Measurements from ENCODE around the gene LAMP5. TPM values are rescaled to one million over a fixed set of nuclear protein-coding genes. Genes with fewer than 3 reads are reported as not detected.

Gene LAMP5
- total RNA-seq, 2 donors from 2014 or later = 0.35 TPM; not detected in 1

GRCh38 chr20:9507544-9508239 lies 6.7 kb upstream of the LAMP5 start:
- peaks cover 94% of the 10 kb centered on the region for H3K27me3 Mint-ChIP-seq (ENCODE audit: insufficient read depth)
- DNase-seq = peak; percentile 75
- no peak for TF ChIP-seq CTCF (conservative IDR thresholded peaks at IDR 0.05)

GRCh38 chr20:9508240-9508661 lies 6.1 kb upstream of the LAMP5 start:
- Mint-ChIP-seq H3K27me3 (ENCODE audit: insufficient read depth) (peaks cover 96% of the 10 kb centered on the region), H3K4me1 (no peaks in the 10 kb centered on the region), H3K4me3 (peak overlapping the region; percentile 18), H3K9me3 (no peaks in the 10 kb centered on the region), H3K27ac (no peak overlapping the region), H3K36me3 (ENCODE audit: low read depth) (no peaks in the 10 kb centered on the region)
- no peaks in the 10 kb centered on the region for H3K4me1 ChIP-seq (ENCODE audit: control insufficient read depth, insufficient read depth, low read length)
- no peak overlapping the region for H3K27ac ChIP-seq (ENCODE audit: low read depth, low read length)
- no peak for TF ChIP-seq CTCF (conservative IDR thresholded peaks at IDR 0.05)
- H3K36me3 ChIP-seq (ENCODE audit: control insufficient read depth, insufficient read depth, low read length) = no peaks in the 10 kb centered on the region
- no peak for DNase-seq
- no peaks in the 10 kb centered on the region for H3K9me3 ChIP-seq (ENCODE audit: control insufficient read depth, low read length)
- H3K27me3 ChIP-seq (ENCODE audit: control insufficient read depth, insufficient read depth, low read length, poor library complexity, severe bottlenecking) = peaks cover 83% of the 10 kb centered on the region
- no peak overlapping the region for H3K9ac ChIP-seq (ENCODE audit: extremely low read depth, low read length, poor library complexity, severe bottlenecking)
- no peak overlapping the region for H3K4me3 ChIP-seq (ENCODE audit: low read length)
- 47 to 74% methylated on average over 4 to 23 of the region's 23 CpGs for WGBS, 2 experiments (ENCODE audit: insufficient coverage in 1 of 2, insufficient read length in 1 of 2)

More at GRCh38 chr20:9507544-9508239, 6.7 kb upstream of the LAMP5 start:
- Histone ChIP-seq H3K27me3 (ENCODE audit: control insufficient read depth, insufficient read depth, low read length, poor library complexity, severe bottlenecking) (peaks cover 77% of the 10 kb centered on the region), H3K9me3 (ENCODE audit: control insufficient read depth, low read length) (no peaks in the 10 kb centered on the region), H3K4me3 (ENCODE audit: low read length) (no peak overlapping the region), H3K4me1 (ENCODE audit: control insufficient read depth, insufficient read depth, low read length) (no peaks in the 10 kb centered on the region), H3K27ac (ENCODE audit: low read depth, low read length) (no peak overlapping the region), H3K36me3 (ENCODE audit: control insufficient read depth, insufficient read depth, low read length) (no peaks in the 10 kb centered on the region), H3K9ac (ENCODE audit: extremely low read depth, low read length, poor library complexity, severe bottlenecking) (no peak overlapping the region)
- no peak overlapping the region for H3K4me3 Mint-ChIP-seq
- 40 to 80% methylated on average over 15 to 37 of the region's 37 CpGs for WGBS, 2 experiments (ENCODE audit: insufficient coverage in 1 of 2, insufficient read length in 1 of 2)
- no peaks in the 10 kb centered on the region for H3K4me1 Mint-ChIP-seq
- H3K36me3 Mint-ChIP-seq (ENCODE audit: low read depth) = no peaks in the 10 kb centered on the region
- no peaks in the 10 kb centered on the region for H3K9me3 Mint-ChIP-seq
- no peak overlapping the region for H3K27ac Mint-ChIP-seq

GRCh38 chr20:9508696-9509178 lies 5.7 kb upstream of the LAMP5 start:
- H3K27me3 ChIP-seq (ENCODE audit: control insufficient read depth, insufficient read depth, low read length, poor library complexity, severe bottlenecking) = peaks cover 88% of the 10 kb centered on the region
- no peaks in the 10 kb centered on the region for H3K4me1 Mint-ChIP-seq
- TF ChIP-seq CTCF (conservative IDR thresholded peaks at IDR 0.05) = no peak

More at GRCh38 chr20:9508696-9509178, 5.7 kb upstream of the LAMP5 start:
- 59 to 81% methylated on average over 21 to 30 of the region's 30 CpGs for WGBS, 2 experiments (ENCODE audit: insufficient coverage in 1 of 2, insufficient read length in 1 of 2)
- Histone ChIP-seq H3K27ac (ENCODE audit: low read depth, low read length) (no peak overlapping the region), H3K4me1 (ENCODE audit: control insufficient read depth, insufficient read depth, low read length) (no peaks in the 10 kb centered on the region), H3K9me3 (ENCODE audit: control insufficient read depth, low read length) (no peaks in the 10 kb centered on the region), H3K9ac (ENCODE audit: extremely low read depth, low read length, poor library complexity, severe bottlenecking) (no peak overlapping the region), H3K4me3 (ENCODE audit: low read length) (no peak overlapping the region), H3K36me3 (ENCODE audit: control insufficient read depth, insufficient read depth, low read length) (no peaks in the 10 kb centered on the region)
- no peaks in the 10 kb centered on the region for H3K9me3 Mint-ChIP-seq
- H3K4me3 Mint-ChIP-seq = peak overlapping the region; percentile 18
- H3K27me3 Mint-ChIP-seq (ENCODE audit: insufficient read depth) = peaks cover 96% of the 10 kb centered on the region
- no peak for DNase-seq
- H3K27ac Mint-ChIP-seq = no peak overlapping the region
- no peaks in the 10 kb centered on the region for H3K36me3 Mint-ChIP-seq (ENCODE audit: low read depth)

Data from endodermal cell (in vitro differentiated cells).